ENCODE measurements around the gene PLCXD3.

The PLCXD3 gene

DNA sequence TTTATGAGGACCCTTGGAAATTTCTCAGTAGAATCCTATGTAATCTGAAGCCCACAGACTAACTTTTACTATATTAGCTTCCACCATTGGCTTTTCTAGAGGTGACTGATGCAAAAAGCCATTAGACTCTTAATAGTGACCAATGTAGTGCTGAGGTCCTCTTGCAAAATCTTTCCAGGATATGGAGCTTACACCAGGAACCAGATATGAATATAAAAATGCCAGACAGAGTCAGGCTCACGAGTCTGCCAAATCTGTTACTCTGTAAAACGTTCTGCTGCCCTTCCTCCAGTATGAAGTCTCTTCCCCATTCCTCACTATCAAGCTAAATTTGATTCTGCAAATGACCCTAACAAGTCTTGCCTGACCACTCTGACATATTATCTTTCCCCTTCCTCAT lies 223.7 kb downstream of the PLCXD3 start:
- DNase-seq (ENCODE audit: low read depth in 3 of 3): no peak

DNA sequence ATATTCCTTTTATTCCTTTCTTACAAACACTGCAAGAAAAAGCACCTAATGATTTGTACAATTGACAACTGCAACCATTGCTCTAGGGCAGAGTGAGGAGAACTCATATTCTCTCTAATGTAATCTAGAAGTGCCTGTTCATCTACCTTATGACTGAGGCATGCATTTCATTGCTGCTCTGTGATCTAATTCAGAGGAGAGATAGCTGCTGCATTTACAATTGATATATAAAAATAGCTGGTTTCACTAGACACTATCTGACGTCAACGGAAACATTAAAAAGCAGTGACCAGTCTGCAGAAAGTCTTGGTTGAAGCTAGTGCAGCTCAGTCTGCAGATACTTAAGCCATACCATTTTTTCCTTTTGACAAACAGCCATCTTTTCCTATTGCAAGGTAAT lies 224.2 kb downstream of the PLCXD3 start:
- no peak for DNase-seq (ENCODE audit: low read depth in 3 of 3)

DNA sequence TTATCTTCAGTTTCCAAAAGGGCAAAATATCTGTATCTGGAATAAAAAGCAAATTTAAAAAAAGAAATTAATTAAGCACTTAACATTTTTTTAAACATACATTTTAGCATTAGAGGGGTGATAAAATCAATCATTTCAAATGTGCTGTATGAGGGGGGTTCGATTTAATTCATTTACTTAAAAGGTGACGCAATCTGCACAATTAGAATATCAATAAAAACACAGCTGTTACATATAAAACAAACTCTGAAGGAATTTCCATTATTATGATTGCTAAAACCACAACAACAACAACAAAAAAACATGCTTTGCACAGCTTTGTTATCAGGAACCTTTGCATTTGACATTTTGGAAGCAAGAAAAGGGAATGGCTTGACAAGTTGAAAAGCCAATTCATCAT lies 225.5 kb downstream of the PLCXD3 start:
- DNase-seq (ENCODE audit: low read depth in 3 of 3): no peak

DNA sequence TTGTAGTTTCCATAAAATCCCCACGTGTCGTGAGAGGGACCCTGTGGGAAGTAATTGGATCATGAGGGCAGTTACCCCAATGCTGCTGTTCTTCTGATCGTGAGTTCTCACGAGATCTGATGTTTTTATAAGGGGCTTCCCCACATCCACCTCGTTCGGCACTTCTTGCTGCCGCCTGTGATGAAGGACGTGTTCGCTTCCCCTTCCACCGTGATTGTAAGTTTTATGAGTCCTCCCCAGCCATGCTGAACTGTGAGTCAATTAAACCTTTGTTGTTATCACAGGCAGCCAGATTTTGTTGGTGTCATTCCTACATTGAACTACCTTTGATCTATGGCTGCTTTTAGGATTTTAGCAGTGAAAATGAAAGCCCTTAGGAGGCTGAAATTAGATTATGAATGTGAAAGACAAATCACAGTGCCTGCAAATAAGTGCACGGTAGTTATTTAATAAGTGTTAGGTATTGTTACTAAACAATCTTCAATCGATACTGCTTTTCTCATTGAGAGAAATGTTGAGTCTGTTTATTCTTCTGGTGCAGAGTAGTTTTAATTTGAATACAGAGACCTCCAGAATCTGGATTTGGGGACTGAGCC lies 229.1 kb downstream of the PLCXD3 start:
- DNase-seq (ENCODE audit: low read depth in 3 of 3): no peak

DNA sequence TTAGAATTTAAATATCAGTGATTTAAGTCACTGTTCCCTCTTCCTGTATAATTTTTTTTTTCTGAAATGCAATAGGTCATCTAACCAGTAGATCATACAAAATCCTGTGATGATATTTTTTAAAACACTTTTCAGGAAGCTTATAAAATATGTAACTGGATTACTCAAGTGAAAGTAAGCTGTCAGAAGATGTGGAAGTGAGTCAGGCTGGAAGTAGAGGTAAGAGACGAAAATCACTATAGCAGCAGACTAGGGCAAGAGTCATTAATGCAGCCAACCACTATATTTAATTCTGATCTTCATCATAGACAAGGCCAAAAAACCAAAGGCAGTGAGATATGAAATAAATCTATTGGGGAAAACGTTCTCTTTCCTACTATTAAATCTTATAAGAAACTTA lies 231.4 kb downstream of the PLCXD3 start:
- no peak for DNase-seq (ENCODE audit: low read depth in 3 of 3)

DNA sequence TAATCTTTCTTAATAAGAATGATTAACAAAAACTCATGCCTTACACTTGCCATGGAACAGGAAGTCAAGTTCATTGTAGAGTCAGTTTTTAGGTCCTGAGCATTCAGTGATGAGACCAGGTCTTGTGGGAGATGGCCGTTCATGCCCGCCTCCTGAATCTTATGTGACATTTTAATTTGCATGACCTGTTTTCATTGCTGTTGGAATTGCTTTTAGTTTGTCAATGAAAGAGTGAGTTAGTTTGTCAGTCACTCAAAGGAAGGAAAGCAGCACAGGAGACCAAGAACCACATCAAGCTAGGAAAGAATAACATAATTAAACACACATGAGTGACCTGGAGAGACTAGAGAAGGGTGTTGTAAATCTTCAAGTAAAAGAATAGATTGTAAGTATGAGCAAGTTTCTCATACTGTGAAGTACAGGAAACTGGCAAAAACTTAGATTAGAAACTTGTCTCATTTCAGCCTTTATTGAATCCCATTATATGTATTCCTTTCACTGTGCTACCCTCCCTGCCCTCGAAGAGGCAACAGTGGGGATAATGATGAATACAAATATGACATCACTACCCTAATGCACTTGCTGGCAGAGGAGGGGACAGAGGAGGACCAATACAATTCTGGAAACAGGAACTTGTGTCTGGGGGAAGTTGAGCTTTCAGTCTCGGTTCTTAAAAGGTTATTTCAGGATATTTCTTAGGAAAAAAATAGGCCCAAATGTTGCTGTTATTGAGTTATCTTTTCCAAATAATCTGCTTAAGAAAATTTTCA lies 232.7 kb downstream of the PLCXD3 start:
- no peak for DNase-seq (ENCODE audit: low read depth in 3 of 3)

DNA sequence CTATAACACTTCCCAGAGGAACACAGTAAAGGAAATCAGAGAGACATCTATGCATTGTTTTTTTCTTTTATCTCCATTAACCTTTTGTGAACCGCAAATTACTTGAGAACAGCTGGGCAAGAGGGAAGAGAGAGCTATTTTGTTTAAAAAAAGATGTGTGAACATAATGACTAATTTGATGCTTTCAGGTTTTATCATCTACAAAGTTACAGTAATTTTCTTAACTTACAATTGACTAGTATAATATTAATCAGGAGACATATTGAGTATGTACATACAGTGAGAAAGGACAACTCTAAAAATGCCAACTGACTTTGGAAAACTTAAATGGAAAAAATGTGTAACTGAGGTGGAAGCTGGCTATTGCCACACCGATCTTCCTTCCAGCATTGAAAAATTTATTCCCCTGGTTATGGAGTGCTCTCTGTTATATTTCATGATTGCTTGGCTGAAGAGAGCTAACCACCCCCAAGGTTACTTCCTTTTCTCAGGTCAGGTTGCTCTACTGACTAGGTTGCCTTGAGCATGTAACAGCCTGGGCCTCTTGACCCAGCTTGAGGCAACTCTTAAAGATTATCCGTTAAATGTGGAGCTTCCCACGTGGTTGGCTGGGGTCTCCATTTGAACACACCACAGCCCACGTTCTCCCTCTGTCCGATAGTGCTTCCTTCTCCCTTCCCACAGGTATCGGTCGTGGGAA lies 234.4 kb downstream of the PLCXD3 start:
- DNase-seq (ENCODE audit: low read depth in 3 of 3): no peak

DNA sequence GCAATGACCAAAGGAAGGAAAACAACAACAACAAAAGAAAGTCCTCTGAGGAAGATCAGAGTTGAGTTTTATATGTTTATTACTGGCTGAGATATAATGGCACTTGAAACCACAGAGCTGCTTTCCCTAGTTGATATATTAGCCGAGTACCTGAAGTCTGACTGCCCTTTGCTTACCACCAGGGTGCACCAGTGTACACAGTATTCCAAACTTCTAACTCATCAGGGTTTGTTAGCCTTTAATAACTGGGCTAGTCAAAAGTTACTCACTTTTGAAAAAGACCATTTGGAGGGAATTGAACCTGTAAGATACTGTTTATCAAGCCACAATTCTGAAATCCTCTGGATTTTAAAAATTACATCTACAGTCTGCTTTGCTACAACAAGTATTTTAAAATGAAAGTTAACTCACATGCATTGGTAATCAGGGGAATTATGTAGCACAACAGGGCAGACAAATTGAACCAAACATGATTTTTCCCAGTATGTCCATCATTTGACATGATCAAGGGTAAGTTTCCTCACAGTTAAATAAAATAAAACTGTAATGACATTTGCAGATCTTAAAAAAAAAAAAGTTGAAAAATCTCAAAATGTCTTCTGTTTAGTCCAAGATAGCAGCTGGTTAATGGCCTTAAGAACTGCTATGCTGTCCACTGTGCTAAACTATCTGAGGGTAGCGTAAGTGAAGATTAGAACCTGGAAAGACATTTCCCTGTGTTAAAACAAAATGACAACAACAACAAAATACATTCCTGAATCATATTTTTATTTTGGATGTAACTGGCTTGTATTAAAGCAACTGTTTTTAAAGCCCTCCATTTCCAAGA lies 239.8 kb downstream of the PLCXD3 start:
- no peak for DNase-seq (ENCODE audit: low read depth in 3 of 3)

DNA sequence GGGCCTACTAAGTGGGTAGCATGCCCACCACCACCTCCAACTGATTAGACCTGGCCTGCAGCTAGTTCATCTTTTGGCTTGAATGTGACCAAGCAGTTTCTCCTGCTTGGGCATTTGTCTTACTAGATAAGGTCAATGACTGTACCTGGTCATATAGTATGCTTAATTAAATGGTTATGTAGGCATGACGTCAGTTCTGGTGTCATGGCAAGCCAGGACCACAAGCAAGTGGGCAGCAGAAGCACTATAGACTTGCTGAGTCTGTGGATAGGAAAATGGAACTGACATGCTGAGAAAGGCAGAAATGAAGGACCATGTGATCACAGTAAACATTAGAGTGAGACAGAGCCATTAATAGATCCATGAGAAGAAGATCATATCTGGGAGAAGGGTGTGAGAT lies 241.5 kb downstream of the PLCXD3 start:
- DNase-seq (ENCODE audit: low read depth in 3 of 3): no peak

DNA sequence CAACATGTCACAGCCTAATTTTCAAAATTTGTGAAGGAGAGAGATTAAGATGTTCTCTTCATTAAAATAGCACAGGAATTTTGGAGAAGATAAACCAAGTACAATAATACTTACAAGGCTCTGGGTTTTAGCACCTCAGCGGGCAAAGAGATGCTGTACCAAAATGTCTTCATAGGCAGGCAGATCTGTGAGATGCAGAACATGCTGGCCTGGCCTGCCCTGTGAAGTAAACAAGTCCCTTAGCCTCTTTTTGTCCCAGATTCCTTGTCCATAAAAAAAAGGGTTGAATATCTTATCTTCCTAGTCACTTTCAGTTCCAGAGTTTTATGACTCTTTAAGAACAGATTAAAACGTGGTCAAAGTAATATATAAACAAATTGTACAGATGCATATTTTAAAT lies 244.0 kb downstream of the PLCXD3 start:
- no peak for DNase-seq (ENCODE audit: low read depth in 3 of 3)

DNA sequence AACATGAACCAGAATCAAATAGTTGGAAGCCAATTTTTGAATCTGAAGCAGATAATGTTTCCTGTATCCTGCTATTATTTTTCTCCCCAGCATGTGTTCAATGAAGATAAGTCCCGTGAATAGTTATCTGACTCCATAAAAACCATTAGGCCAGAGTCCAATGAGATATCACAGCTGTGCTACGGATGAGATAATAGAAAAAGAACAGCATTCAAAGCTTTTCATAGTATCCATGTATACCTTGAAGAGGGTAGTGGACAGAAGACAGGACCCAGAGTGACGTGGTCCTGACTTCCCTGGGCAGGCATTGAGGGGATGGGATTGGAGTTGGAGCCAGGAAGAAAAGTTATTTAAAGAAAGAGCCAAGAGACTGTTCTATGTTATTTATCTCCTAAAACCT lies 246.4 kb downstream of the PLCXD3 start:
- DNase-seq (ENCODE audit: low read depth in 3 of 3): no peak

DNA sequence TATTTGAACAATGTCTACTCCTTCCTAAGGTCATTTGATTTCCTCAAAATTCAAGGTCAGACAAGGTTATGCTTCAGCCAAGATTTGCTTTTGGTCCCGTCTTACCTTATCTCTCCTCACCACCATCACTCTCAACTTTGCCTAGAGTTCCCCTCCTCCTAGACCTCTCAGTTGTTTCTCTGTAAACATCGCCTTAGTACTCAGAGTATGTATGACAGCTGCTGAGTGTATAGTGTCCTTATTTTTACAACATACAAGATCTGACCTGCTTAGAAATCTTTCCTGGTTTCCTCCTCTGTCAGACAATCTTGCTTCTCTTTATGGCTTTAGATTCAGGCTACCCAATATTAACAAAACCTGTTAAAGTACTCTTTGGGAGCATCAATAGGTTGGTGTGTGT lies 247.1 kb downstream of the PLCXD3 start:
- DNase-seq (ENCODE audit: low read depth in 3 of 3): no peak

Measured in stimulated activated CD4-positive, alpha-beta T cell treated with anti-CD3 and anti-CD28 coated beads, TNF-alpha, amount 100 ng/mL, for 48 hours (primary cell).